AG04450 (cell line): ENCODE measurements around the gene DDR2. TPM values are rescaled to one million over a fixed set of nuclear protein-coding genes. Genes with fewer than 3 reads are reported as not detected.

Experiments
- CTCF ChIA-PET: fragments of 300-600, 350-600 bp; formaldehyde crosslinking; extraction: SDS; loops from one replicate; lab custom pipeline; 2022; ENCODE audit warnings: antibody characterized with exemption, inconsistent platforms; lab: Charles Lee
- POLR2A ChIA-PET: fragments of 350-600 bp; formaldehyde crosslinking; extraction: SDS; loops from one replicate; lab custom pipeline; 2021; ENCODE audit warnings: antibody characterized with exemption, inconsistent platforms; lab: Yijun Ruan, JAX
- DNase-seq: peaks from one replicate; pipeline ENCODE4 v3.0.0-alpha.2; 2011; ENCODE audit warnings: low read depth, low spot score
- H3K27ac ChIP-seq: one replicate; pipeline ENCODE4 v1.5.1; 2012; ENCODE audit warnings: low read depth, low read length, control low read depth
- H3K27me3 ChIP-seq: one replicate; pipeline ENCODE4 v1.6.0; 2012; ENCODE audit warnings: low read length; ENCODE audit not compliant: control insufficient read depth, insufficient read depth
- H3K4me3 ChIP-seq: 2 replicates; pipeline ENCODE4 v1.5.1; 2011; ENCODE audit warnings: mild to moderate bottlenecking, low read depth, low read length, control low read depth
- H3K9me3 ChIP-seq: 2 replicates; pipeline ENCODE4 v1.5.1; 2012; ENCODE audit warnings: low read length; ENCODE audit not compliant: control insufficient read depth, insufficient read depth
- CTCF ChIP-seq: IDR thresholded peaks from 2 replicates; pipeline ENCODE4 v1.5.1; 2011; ENCODE audit warnings: low read depth, low read length, control low read depth, inconsistent platforms
- polyA plus RNA-seq: library from polyadenylated mRNA; depleted of rRNA; stranded (reverse); fragments of >200 nt; gene quantifications from 2 replicates; pipeline ENCODE4 v1.2.3, GENCODE V29; 2011

The DDR2 gene
- polyA plus RNA-seq, 1 experiment = 194 TPM

GRCh38 chr1:162629077-162629627 lies 3.1 kb upstream of the DDR2 start:
- H3K9me3 ChIP-seq = no peaks in the 10 kb centered on the region
- H3K4me3 ChIP-seq = no peak overlapping the region
- POLR2A ChIA-PET = interaction anchor here (1.1 to 1.8 kb wide), 3 partner anchors 16 to 81 kb away, joined by 3 to 7 read pairs (median 5); no protein-coding TSS in a partner anchor
- no peaks in the 10 kb centered on the region for H3K27me3 ChIP-seq
- no peak overlapping the region for H3K27ac ChIP-seq
- no peak for DNase-seq
- TF ChIP-seq CTCF = no peak
- CTCF ChIA-PET = interaction anchor here (0.7 to 6.5 kb wide), 4 partner anchors 12 to 171 kb away, joined by 3 to 70 read pairs (median 3); no protein-coding TSS in a partner anchor

DNA sequence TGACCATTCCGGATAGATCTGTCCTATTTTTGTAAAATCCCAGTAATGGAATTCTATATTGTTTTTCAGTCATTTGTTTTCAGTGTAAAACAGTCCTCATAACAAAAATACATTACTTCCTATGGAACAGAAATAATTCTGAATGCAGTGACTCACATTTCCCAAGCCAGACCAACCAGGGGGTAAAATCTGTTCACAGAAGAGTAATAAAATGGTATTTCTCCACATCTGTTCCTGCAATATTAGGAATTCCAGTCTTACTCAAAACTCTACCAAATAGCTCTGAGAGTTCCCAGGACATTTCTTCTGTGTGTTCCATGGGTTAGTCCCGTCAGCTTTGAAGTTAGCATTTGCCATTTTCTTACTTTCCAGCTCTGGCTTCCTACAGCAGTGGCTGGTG lies 2.6 kb upstream of the DDR2 start:
- no peak overlapping the region for H3K4me3 ChIP-seq
- POLR2A ChIA-PET = interaction anchor here (1.1 to 1.8 kb wide), 3 partner anchors 15 to 81 kb away, joined by 3 to 7 read pairs (median 5); no protein-coding TSS in a partner anchor
- CTCF ChIA-PET = interaction anchor here (0.7 to 6.5 kb wide), 4 partner anchors 13 to 171 kb away, joined by 3 to 70 read pairs (median 4); no protein-coding TSS in a partner anchor
- H3K27me3 ChIP-seq = no peaks in the 10 kb centered on the region
- DNase-seq = no peak
- no peak for TF ChIP-seq CTCF
- no peaks in the 10 kb centered on the region for H3K9me3 ChIP-seq
- H3K27ac ChIP-seq = peak overlapping the region; percentile 52

DNA sequence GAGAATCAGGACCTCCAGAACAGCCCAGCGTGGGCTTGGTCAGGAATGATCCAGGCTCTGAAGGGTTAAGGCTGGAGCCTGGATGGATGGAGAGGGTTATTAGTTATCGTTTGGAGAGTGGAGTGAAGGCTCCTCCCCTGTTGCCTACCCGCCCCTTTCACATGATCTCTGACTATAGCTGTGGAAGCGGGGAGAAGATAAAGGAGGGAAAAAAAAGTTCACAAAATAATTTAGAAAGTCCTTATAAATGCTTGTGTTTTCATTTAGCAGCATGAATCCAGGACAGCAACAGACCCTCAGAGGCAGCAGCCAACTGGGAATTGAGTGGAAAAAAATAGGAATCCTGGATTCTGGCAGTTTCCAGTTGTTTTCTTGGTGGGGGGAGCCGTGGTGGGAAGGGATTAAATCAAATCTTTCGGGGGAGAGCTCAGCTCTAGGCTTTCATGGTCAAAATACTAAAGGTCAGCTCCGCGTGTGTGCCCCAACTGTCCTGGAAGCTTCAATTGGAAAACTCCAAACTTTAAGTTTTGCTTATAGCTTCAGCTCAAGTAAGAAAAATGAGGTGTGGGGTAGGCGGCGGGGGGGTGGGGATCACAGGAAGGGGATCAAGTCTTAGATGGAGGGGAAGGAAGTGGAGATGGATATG lies 595 bp upstream of the DDR2 start:
- H3K9me3 ChIP-seq = no peaks in the 10 kb centered on the region
- H3K4me3 ChIP-seq = peak overlapping the region; percentile 83
- ChIA-PET POLR2A (interaction anchor here (0.6 to 2.9 kb wide), 12 partner anchors 21 to 847 kb away, joined by 3 to 19 read pairs (median 4); partner anchors contain the start of gene UAP1), CTCF (interaction anchor here (1.4 to 6.5 kb wide), 3 partner anchors 18 to 169 kb away, joined by 4 to 70 read pairs (median 10); no protein-coding TSS in a partner anchor)
- DNase-seq = peak; percentile 57
- H3K27ac ChIP-seq = peak overlapping the region; percentile 97
- TF ChIP-seq CTCF = no peak
- no peaks in the 10 kb centered on the region for H3K27me3 ChIP-seq

GRCh38 chr1:162632698-162633080 lies 425 bp downstream of the DDR2 start:
- CTCF ChIA-PET = interaction anchor here (0.8 to 6.5 kb wide), 5 partner anchors 9 to 168 kb away, joined by 4 to 70 read pairs (median 4); no protein-coding TSS in a partner anchor
- DNase-seq = no peak
- Histone ChIP-seq H3K4me3 (peak overlapping the region; percentile 83), H3K27ac (peak overlapping the region; percentile 97), H3K9me3 (no peaks in the 10 kb centered on the region), H3K27me3 (no peaks in the 10 kb centered on the region)
- POLR2A ChIA-PET = interaction anchor here (0.7 to 2.9 kb wide), 9 partner anchors 27 to 77 kb away, joined by 3 to 19 read pairs (median 3); partner anchors contain the start of gene UAP1
- TF ChIP-seq CTCF = no peak
